Measurements from ENCODE around the gene FSTL4. TPM values are rescaled to one million over a fixed set of nuclear protein-coding genes. Genes with fewer than 3 reads are reported as not detected.

Gene FSTL4
- total RNA-seq, 4 donors from 2014 or later: 0.18 to 0.27 (median 0.20) TPM; not detected in 1

- no peaks in the 10 kb centered on the region for H3K9me3 ChIP-seq
- no peaks in the 10 kb centered on the region for H3K4me1 ChIP-seq
- TF ChIP-seq POLR2A (IDR thresholded peaks at IDR 0.05) (no peak), CTCF (IDR thresholded peaks at IDR 0.05 in 4 of 5, conservative IDR thresholded peaks at IDR 0.05 in 1 of 5) (no peak)
- intact Hi-C loops (cut with DNase I; ENCODE audit: low total_unique reads) (no loop called here), in situ Hi-C loops (cut with MboI; ENCODE audit: low sequenced_read_pairs in 4 of 4) (no loop called here)
- H3K27ac ChIP-seq: no peak overlapping the region
- no peaks in the 10 kb centered on the region for H3K36me3 ChIP-seq
- no peaks in the 10 kb centered on the region for H3K27me3 ChIP-seq
- ATAC-seq: no peak
- DNase-seq: no peak
- no peak overlapping the region for H3K4me3 ChIP-seq
Observed at GRCh38 chr5:133637206-133637605, 24.9 kb upstream of the FSTL4 start.

DNA sequence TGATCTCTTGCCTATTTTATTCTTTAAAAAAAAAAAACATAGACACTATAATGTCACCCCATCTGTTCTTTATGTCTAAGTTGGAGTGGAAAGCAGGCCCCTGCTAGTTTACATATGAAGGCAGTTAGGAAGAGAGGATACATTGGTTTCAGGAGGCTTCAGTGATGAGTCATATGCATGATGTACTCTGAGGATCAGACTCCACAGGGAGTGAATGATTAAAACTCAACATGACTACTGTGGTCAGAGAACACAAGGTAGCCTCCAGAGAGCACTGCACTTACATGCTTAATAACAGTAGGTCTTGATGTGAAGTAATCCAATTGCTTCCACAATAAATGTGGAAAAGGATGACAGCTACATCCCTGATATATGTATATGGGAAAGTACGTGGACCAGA, 22.7 kb upstream of the FSTL4 start:
- intact Hi-C loops (cut with DNase I; ENCODE audit: low total_unique reads): no loop called here

DNA sequence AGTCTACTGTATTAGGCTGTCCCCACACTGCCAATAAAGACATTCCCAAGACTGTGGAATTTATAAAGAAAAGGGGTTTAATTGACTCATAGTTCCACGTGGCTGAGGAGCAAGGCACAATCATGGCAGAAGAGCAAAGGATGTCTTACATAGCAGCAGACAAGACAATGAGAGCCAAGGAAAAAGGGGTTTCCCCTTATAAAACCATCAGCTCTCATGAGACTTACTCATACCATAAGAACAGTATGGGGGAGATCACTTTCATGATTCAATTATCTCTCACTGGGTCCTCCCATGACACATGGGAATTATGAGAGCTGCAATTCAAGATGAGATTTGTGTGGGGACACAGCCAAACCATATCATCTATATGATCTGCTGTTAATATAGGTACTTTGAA, 14.8 kb upstream of the FSTL4 start:
- TF ChIP-seq POLR2A (IDR thresholded peaks at IDR 0.05) (no peak), CTCF (IDR thresholded peaks at IDR 0.05 in 4 of 5, conservative IDR thresholded peaks at IDR 0.05 in 1 of 5) (no peak)
- H3K27me3 ChIP-seq: peaks cover 0 to 3% (median 0%) of the 10 kb centered on the region in 3 donors
- H3K9me3 ChIP-seq: no peaks in the 10 kb centered on the region
- intact Hi-C loops (cut with DNase I; ENCODE audit: low total_unique reads): no loop called here
- DNase-seq: no peak
- in situ Hi-C loops (cut with MboI; ENCODE audit: low sequenced_read_pairs in 4 of 4): no loop called here
- no peak for ATAC-seq
- no peak overlapping the region for H3K27ac ChIP-seq
- H3K4me1 ChIP-seq: no peaks in the 10 kb centered on the region
- H3K4me3 ChIP-seq: no peak overlapping the region
- H3K36me3 ChIP-seq: no peaks in the 10 kb centered on the region

More for the DNA sequence above, 22.7 kb upstream of the FSTL4 start:
- Histone ChIP-seq H3K27me3 (no peaks in the 10 kb centered on the region), H3K4me1 (no peaks in the 10 kb centered on the region), H3K36me3 (no peaks in the 10 kb centered on the region), H3K27ac (no peak overlapping the region), H3K9me3 (no peaks in the 10 kb centered on the region), H3K4me3 (no peak overlapping the region)
- no peak for DNase-seq
- in situ Hi-C loops (cut with MboI; ENCODE audit: low sequenced_read_pairs in 4 of 4): no loop called here
- no peak for TF ChIP-seq CTCF (IDR thresholded peaks at IDR 0.05 in 4 of 5, conservative IDR thresholded peaks at IDR 0.05 in 1 of 5)
- no peak for ATAC-seq

DNA sequence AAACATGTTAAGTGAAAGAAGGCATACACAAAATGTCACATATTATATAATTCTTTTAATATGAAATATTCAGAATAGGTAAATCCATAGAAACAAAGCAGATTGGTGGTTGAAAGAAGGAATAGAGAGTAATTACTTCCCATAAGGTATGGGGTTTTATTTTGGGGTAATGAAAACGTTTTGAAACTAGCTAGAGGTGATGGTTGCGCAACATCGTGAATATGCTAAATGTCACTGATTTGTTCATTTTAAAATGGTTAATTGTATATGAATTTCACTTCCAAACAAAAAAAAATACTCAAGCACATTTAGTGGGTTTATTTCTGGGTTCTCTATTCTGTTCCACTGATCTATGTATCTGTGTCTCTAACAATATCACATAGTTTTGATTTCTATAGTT, 12.0 kb upstream of the FSTL4 start:
- no peaks in the 10 kb centered on the region for H3K4me1 ChIP-seq
- H3K9me3 ChIP-seq: no peaks in the 10 kb centered on the region
- H3K4me3 ChIP-seq: no peak overlapping the region
- TF ChIP-seq CTCF (IDR thresholded peaks at IDR 0.05 in 4 of 5, conservative IDR thresholded peaks at IDR 0.05 in 1 of 5) (no peak), POLR2A (IDR thresholded peaks at IDR 0.05) (no peak)
- DNase-seq (no peak), ATAC-seq (no peak)
- H3K27ac ChIP-seq: no peak overlapping the region
- H3K27me3 ChIP-seq: peaks cover 0 to 3% (median 2%) of the 10 kb centered on the region in 3 donors
- in situ Hi-C loops (cut with MboI; ENCODE audit: low sequenced_read_pairs in 4 of 4) (no loop called here), intact Hi-C loops (cut with DNase I; ENCODE audit: low total_unique reads) (no loop called here)
- no peaks in the 10 kb centered on the region for H3K36me3 ChIP-seq

DNA sequence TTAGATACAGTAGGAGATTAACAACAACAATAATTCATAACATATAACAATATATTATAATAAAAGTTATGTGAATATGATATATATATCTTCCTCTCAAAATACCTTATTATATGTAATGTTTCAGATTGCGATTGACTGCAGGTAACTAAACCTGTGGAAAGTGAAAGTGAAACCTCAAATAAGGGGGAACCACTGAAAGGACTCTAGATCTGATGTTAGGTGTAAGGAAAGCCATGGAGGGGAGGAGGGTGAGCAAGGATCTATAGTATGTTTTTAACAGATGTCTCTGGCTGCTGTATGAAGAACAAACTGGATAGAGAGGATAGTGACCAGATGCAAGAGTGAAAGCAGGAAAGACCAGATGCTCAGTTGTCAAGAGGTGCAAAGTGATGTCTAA, 5.8 kb upstream of the FSTL4 start:
- no peak for DNase-seq
- Histone ChIP-seq H3K9me3 (no peaks in the 10 kb centered on the region), H3K27ac (no peak overlapping the region), H3K27me3 (peaks cover 0 to 6% (median 4%) of the 10 kb centered on the region in 3 donors), H3K4me1 (no peaks in the 10 kb centered on the region), H3K36me3 (no peaks in the 10 kb centered on the region), H3K4me3 (no peak overlapping the region)
- intact Hi-C loops (cut with DNase I; ENCODE audit: low total_unique reads) (no loop called here), in situ Hi-C loops (cut with MboI; ENCODE audit: low sequenced_read_pairs in 4 of 4) (no loop called here)
- no peak for ATAC-seq
- TF ChIP-seq CTCF (IDR thresholded peaks at IDR 0.05 in 4 of 5, conservative IDR thresholded peaks at IDR 0.05 in 1 of 5): no peak
- no peak for TF ChIP-seq POLR2A (IDR thresholded peaks at IDR 0.05)

Measured in gastrocnemius medialis (tissue), 4 donors.